Renal cortex interstitium (tissue), 11 donors: ENCODE measurements around the gene DYTN. TPM values are rescaled to one million over a fixed set of nuclear protein-coding genes. Genes with fewer than 3 reads are reported as not detected.
A peak's percentile ranks its signal among the peaks of the same experiment; 100 is the strongest.

ENCODE experiments used
- DNase-seq, 11 donors: peaks; one replicate each; pipeline ENCODE4 v3.0.0-alpha.2; 2013; ENCODE audit warnings: low read depth in 9 of 11, low spot score in 4 of 11; ENCODE audit errors: extremely low read depth in 1 of 11
- polyA plus RNA-seq, 3 donors: library from polyadenylated mRNA; unstranded; fragments of 120-200 nt; gene quantifications; one replicate each; pipeline ENCODE4 v1.2.1, GENCODE V29; 2013; ENCODE audit not compliant: insufficient read length in 3 of 3

Gene DYTN
- polyA plus RNA-seq, 3 donors = 0.31 TPM; not detected in 2

- DNase-seq = no peak
Observed at GRCh38 chr2:206708286-206708685, 9.9 kb downstream of the DYTN start.

GRCh38 chr2:206707164-206707701 lies 11.0 kb downstream of the DYTN start:
- DNase-seq = no peak

GRCh38 chr2:206701952-206702605 lies 16.1 kb downstream of the DYTN start:
- DNase-seq = no peak

- DNase-seq = no peak
Observed at GRCh38 chr2:206700156-206700555, 18.0 kb downstream of the DYTN start.

- DNase-seq = no peak
Observed at GRCh38 chr2:206698811-206699210, 19.4 kb downstream of the DYTN start.

- no peak for DNase-seq
Observed at GRCh38 chr2:206696910-206697309, 21.3 kb downstream of the DYTN start.

- peak; percentile 24 to 58 (median 41) for DNase-seq
Observed at GRCh38 chr2:206693399-206694137, 24.6 kb downstream of the DYTN start.

GRCh38 chr2:206692971-206693370 lies 25.2 kb downstream of the DYTN start:
- DNase-seq = no peak

- DNase-seq = no peak
Observed at GRCh38 chr2:206688990-206689389, 29.2 kb downstream of the DYTN start.

GRCh38 chr2:206688453-206688852 lies 29.7 kb downstream of the DYTN start:
- no peak for DNase-seq

GRCh38 chr2:206683546-206683945 lies 34.6 kb downstream of the DYTN start:
- DNase-seq = no peak

GRCh38 chr2:206670531-206671319 lies 47.5 kb downstream of the DYTN start:
- DNase-seq = no peak

- no peak for DNase-seq
Observed at GRCh38 chr2:206665251-206665650, 52.9 kb downstream of the DYTN start.

- no peak for DNase-seq
Observed at GRCh38 chr2:206657087-206657486, 61.1 kb downstream of the DYTN start.

GRCh38 chr2:206647985-206648384 lies 70.2 kb downstream of the DYTN start:
- DNase-seq = no peak

- peak; percentile 53 to 79 (median 63) for DNase-seq
Observed at GRCh38 chr2:206642075-206643025, 75.8 kb downstream of the DYTN start, which contains the start of gene FAM237A. FAM237A (plus strand) TSS chr2:206642487; CDS start chr2:206644237, 1,750 bp downstream.

- DNase-seq = no peak
Observed at GRCh38 chr2:206641226-206641625, 77.0 kb downstream of the DYTN start.

- DNase-seq = no peak
Observed at GRCh38 chr2:206639636-206640035, 78.6 kb downstream of the DYTN start.
